Caco-2 (cell line): ENCODE data around the gene DCDC1. TPM values are rescaled to one million over a fixed set of nuclear protein-coding genes. Genes with fewer than 3 reads are reported as not detected.

Source experiments
- BruUV-seq: library from RNA; stranded (reverse); fragments of 400-500 nt; replicated peaks from 2 replicates; lab custom pipeline; 2021; lab: Mats Ljungman, UMichigan
- CTCF ChIA-PET: fragments of 300-600 bp; sonication (Branson Sonifier 250); formaldehyde crosslinking; loops from one replicate; lab custom pipeline; 2022; ENCODE audit warnings: antibody characterized with exemption; lab: Charles Lee
- POLR2A ChIA-PET: fragments of 300-600 bp; sonication (Branson Sonifier 250); formaldehyde crosslinking; loops from one replicate; lab custom pipeline; 2022; ENCODE audit warnings: antibody characterized with exemption; lab: Charles Lee
- DNase-seq, 2 experiments: peaks; one replicate each; pipeline versions ENCODE4 v3.0.0 to v3.0.0-alpha.2; 2020 to 2022
- H3K27me3 ChIP-seq: replicated peaks from 2 replicates; pipeline ENCODE4 v1.6.0; 2011; ENCODE audit warnings: low read length; ENCODE audit not compliant: control insufficient read depth, insufficient read depth
- H3K36me3 ChIP-seq: 2 replicates; pipeline ENCODE4 v1.5.1; 2011; ENCODE audit warnings: low read length; ENCODE audit not compliant: control insufficient read depth, insufficient read depth
- H3K4me1 ChIP-seq: fragments of 250-450 bp; sonication (Bioruptor Pico); 2 replicates; pipeline ENCODE4 v1.5.1; 2020; ENCODE audit warnings: mild to moderate bottlenecking
- H3K4me3 ChIP-seq: 2 replicates; pipeline ENCODE4 v1.5.1; 2011; ENCODE audit warnings: low read depth, mild to moderate bottlenecking, control low read depth, low read length
- H3K9me3 ChIP-seq: fragments of 250-450 bp; sonication (Bioruptor Pico); 2 replicates; pipeline ENCODE4 v1.5.1; 2020; ENCODE audit warnings: mild to moderate bottlenecking, moderate library complexity
- H3K27ac Mint-ChIP-seq: one replicate; pipeline ENCODE4 v1.8.0; 2022; ENCODE audit warnings: mixed read lengths; ENCODE audit not compliant: unreplicated experiment
- H3K27me3 Mint-ChIP-seq: one replicate; pipeline ENCODE4 v1.8.0; 2022; ENCODE audit warnings: mixed read lengths; ENCODE audit not compliant: insufficient read depth, unreplicated experiment
- H3K36me3 Mint-ChIP-seq: one replicate; pipeline ENCODE4 v1.8.0; 2022; ENCODE audit warnings: mild to moderate bottlenecking, mixed read lengths; ENCODE audit not compliant: insufficient read depth, unreplicated experiment
- H3K4me1 Mint-ChIP-seq: one replicate; pipeline ENCODE4 v1.8.0; 2022; ENCODE audit warnings: low read depth, mixed read lengths; ENCODE audit not compliant: unreplicated experiment
- H3K4me3 Mint-ChIP-seq: one replicate; pipeline ENCODE4 v1.8.0; 2022; ENCODE audit warnings: mild to moderate bottlenecking, moderate library complexity, mixed read lengths; ENCODE audit not compliant: unreplicated experiment
- H3K9me3 Mint-ChIP-seq: one replicate; pipeline ENCODE4 v1.8.0; 2022; ENCODE audit warnings: mixed read lengths; ENCODE audit not compliant: unreplicated experiment
- CTCF ChIP-seq, 2 experiments: fragments of 200-600 bp in 1 of 2; IDR thresholded peaks; 1 replicate in 1 of 2; 2 replicates in 1 of 2; pipeline versions ENCODE4 v1.5.1 to v1.8.0; 2011 to 2022; ENCODE audit warnings: antibody characterized with exemption in 1 of 2, control low read depth in 1 of 2, inconsistent platforms in 1 of 2, low read depth in 1 of 2, low read length in 1 of 2, mild to moderate bottlenecking in 1 of 2, moderate library complexity in 1 of 2; ENCODE audit not compliant: insufficient read depth in 1 of 2, severe bottlenecking in 1 of 2, unreplicated experiment in 1 of 2
- intact Hi-C: fragments of 100-400 bp; cut with micrococcal nuclease; formaldehyde crosslinking; loops from one replicate; pipeline ENCODE4 v1.10.0; 2022; ENCODE audit not compliant: unreplicated experiment
- total RNA-seq: library from RNA; stranded (reverse); gene quantifications from 2 replicates; pipeline ENCODE4 v1.2.3, GENCODE V29; 2022

The DCDC1 gene
- total RNA-seq, 1 experiment from 2014 or later: not detected

GRCh38 chr11:31340903-31341572 lies 28.5 kb downstream of the DCDC1 start:
- no peak overlapping the region for H3K4me3 ChIP-seq
- TF ChIP-seq CTCF (IDR thresholded peaks at IDR 0.05; ENCODE audit: insufficient read depth in 1 of 2, low read depth in 1 of 2, low read length in 1 of 2, severe bottlenecking in 1 of 2, unreplicated experiment in 1 of 2): peak; percentile 45 to 57
- no TSS peak for BruUV-seq
- Mint-ChIP-seq H3K36me3 (no peaks in the 10 kb centered on the region), H3K4me1 (no peaks in the 10 kb centered on the region), H3K27me3 (peaks cover 6% of the 10 kb centered on the region), H3K27ac (no peak overlapping the region), H3K4me3 (no peak overlapping the region), H3K9me3 (peaks cover 2% of the 10 kb centered on the region)
- peak in 1 of 2 experiments; percentile 52 for DNase-seq
- no peaks in the 10 kb centered on the region for H3K9me3 ChIP-seq
- H3K36me3 ChIP-seq: no peaks in the 10 kb centered on the region
- CTCF ChIA-PET: interaction anchor here (0.5 to 1.5 kb wide), 3 partner anchors 19 to 56 kb away, joined by 3 to 4 read pairs (median 3); no protein-coding TSS in a partner anchor
- intact Hi-C loops: loop anchor here (1.0 to 2.0 kb wide), 2 partner anchors 46 to 100 kb away; no protein-coding TSS in a partner anchor
- no peaks in the 10 kb centered on the region; the same call in 1 of the 2 replicates for H3K27me3 ChIP-seq
- no peaks in the 10 kb centered on the region for H3K4me1 ChIP-seq
- POLR2A ChIA-PET: no interaction called here

DNA sequence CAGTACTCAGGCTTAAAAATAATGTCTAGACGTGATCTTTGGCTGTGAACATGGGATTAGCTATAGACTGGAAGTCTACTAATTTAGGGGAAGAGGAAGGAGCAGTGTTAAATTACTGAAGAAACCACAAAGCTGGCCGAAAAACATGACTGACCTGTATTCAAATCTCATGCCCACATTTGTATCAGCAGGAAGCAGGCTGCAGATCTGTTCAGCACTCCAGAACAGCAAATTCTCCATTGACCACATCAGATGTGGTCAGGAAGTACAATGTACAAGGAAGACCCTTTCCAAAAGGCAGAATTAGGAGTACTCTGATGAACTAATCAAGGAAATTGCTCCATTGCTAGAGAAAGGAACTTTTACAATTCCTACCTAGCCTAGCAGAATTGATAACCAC lies 31.7 kb downstream of the DCDC1 start:
- BruUV-seq: no TSS peak
- Histone ChIP-seq H3K27me3 (no peaks in the 10 kb centered on the region; the same call in 1 of the 2 replicates), H3K36me3 (no peaks in the 10 kb centered on the region), H3K9me3 (peaks cover 3% of the 10 kb centered on the region; the same call in 1 of the 2 replicates), H3K4me3 (no peak overlapping the region), H3K4me1 (no peaks in the 10 kb centered on the region)
- intact Hi-C loops: no loop called here
- H3K27ac Mint-ChIP-seq: no peak overlapping the region
- no peak overlapping the region for H3K4me3 Mint-ChIP-seq
- no peaks in the 10 kb centered on the region for H3K4me1 Mint-ChIP-seq
- CTCF ChIA-PET: no interaction called here
- POLR2A ChIA-PET: no interaction called here
- H3K27me3 Mint-ChIP-seq: peaks cover 9% of the 10 kb centered on the region
- no peak for TF ChIP-seq CTCF (IDR thresholded peaks at IDR 0.05; ENCODE audit: insufficient read depth in 1 of 2, low read depth in 1 of 2, low read length in 1 of 2, severe bottlenecking in 1 of 2, unreplicated experiment in 1 of 2)
- no peak for DNase-seq
- H3K36me3 Mint-ChIP-seq: no peaks in the 10 kb centered on the region
- H3K9me3 Mint-ChIP-seq: peaks cover 7% of the 10 kb centered on the region

GRCh38 chr11:31328697-31329096 lies 40.8 kb downstream of the DCDC1 start:
- Histone ChIP-seq H3K4me3 (no peak overlapping the region), H3K36me3 (no peaks in the 10 kb centered on the region), H3K4me1 (no peaks in the 10 kb centered on the region), H3K9me3 (no peaks in the 10 kb centered on the region; the same call in 1 of the 2 replicates), H3K27me3 (no peaks in the 10 kb centered on the region)
- no TSS peak for BruUV-seq
- intact Hi-C loops: no loop called here
- no peaks in the 10 kb centered on the region for H3K36me3 Mint-ChIP-seq
- peaks cover 9% of the 10 kb centered on the region for H3K27me3 Mint-ChIP-seq
- no peak overlapping the region for H3K4me3 Mint-ChIP-seq
- no peaks in the 10 kb centered on the region for H3K4me1 Mint-ChIP-seq
- ChIA-PET CTCF (no interaction called here), POLR2A (no interaction called here)
- no peak for DNase-seq
- H3K27ac Mint-ChIP-seq: no peak overlapping the region
- TF ChIP-seq CTCF (IDR thresholded peaks at IDR 0.05; ENCODE audit: insufficient read depth in 1 of 2, low read depth in 1 of 2, low read length in 1 of 2, severe bottlenecking in 1 of 2, unreplicated experiment in 1 of 2): no peak
- no peaks in the 10 kb centered on the region for H3K9me3 Mint-ChIP-seq
